Rectal smooth muscle tissue (tissue), 1 donor: Measurements from ENCODE around the gene PPP1R9A.

Source experiments
- H3K27ac ChIP-seq: one replicate; pipeline ENCODE4 v1.7.0; 2013; ENCODE audit warnings: low read depth, low read length, inconsistent platforms
- H3K27me3 ChIP-seq: one replicate; pipeline ENCODE4 v1.7.0; 2013; ENCODE audit warnings: low read length; ENCODE audit not compliant: control insufficient read depth, insufficient read depth
- H3K36me3 ChIP-seq: one replicate; pipeline ENCODE4 v1.7.0; 2013; ENCODE audit warnings: low read length; ENCODE audit not compliant: control insufficient read depth, insufficient read depth
- H3K4me1 ChIP-seq: one replicate; pipeline ENCODE4 v1.7.0; 2013; ENCODE audit warnings: low read length; ENCODE audit not compliant: control insufficient read depth, insufficient read depth
- H3K4me3 ChIP-seq: one replicate; pipeline ENCODE4 v1.7.0; 2013; ENCODE audit warnings: low read length
- H3K9ac ChIP-seq: one replicate; pipeline ENCODE4 v1.7.0; 2013; ENCODE audit warnings: low read length

PPP1R9A gene

GRCh38 chr7:95155965-95156364, 248.6 kb downstream of the PPP1R9A start:
- Histone ChIP-seq H3K9ac (no peak overlapping the region), H3K27me3 (no peaks in the 10 kb centered on the region), H3K36me3 (no peaks in the 10 kb centered on the region), H3K4me1 (no peaks in the 10 kb centered on the region), H3K27ac (no peak overlapping the region), H3K4me3 (no peak overlapping the region)

DNA sequence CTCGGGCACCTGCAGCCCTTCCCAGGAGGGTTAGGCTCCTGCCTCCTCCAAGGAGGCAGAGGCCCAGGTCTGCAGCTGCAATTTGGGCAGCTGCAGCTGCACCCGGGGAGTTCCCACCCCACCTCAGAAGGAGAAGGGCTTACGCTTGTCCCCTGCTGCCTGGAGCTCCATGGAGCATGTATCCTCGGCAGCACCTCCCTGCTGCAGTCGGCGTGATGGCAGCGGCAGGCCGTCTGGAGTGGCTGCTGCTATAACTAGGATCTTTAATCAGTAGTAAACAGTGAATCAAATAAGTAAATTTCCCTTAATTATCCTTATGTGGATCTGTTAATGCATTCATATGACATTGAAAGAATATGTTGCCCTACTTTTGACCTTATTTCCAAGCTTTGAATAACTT, 250.0 kb downstream of the PPP1R9A start:
- Histone ChIP-seq H3K4me1 (no peaks in the 10 kb centered on the region), H3K27ac (no peak overlapping the region), H3K9ac (no peak overlapping the region), H3K27me3 (no peaks in the 10 kb centered on the region), H3K36me3 (no peaks in the 10 kb centered on the region), H3K4me3 (no peak overlapping the region)

GRCh38 chr7:95169678-95170077, 262.3 kb downstream of the PPP1R9A start:
- Histone ChIP-seq H3K9ac (no peak overlapping the region), H3K4me3 (no peak overlapping the region), H3K36me3 (no peaks in the 10 kb centered on the region), H3K27ac (no peak overlapping the region), H3K4me1 (peaks cover 3% of the 10 kb centered on the region), H3K27me3 (no peaks in the 10 kb centered on the region)

DNA sequence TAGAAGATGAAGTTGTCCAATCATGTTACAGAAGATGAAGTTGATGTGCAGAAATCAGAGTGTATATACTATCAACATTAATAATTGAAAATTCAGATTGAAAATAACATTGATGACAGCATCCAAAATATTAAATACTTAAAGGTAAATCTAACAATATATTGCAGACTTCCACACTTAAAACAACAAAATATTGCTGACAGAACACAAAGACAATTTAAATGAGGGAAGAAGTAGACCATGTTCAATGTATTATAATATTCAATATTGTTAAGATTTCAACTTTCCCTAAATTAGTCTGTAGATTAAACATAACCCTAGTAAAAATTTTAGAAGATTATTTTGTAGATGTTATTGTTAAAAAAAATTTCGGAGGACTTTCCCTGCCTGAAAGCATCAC, 265.0 kb downstream of the PPP1R9A start:
- Histone ChIP-seq H3K9ac (no peak overlapping the region), H3K27me3 (no peaks in the 10 kb centered on the region), H3K4me1 (peaks cover 3% of the 10 kb centered on the region), H3K27ac (no peak overlapping the region), H3K36me3 (no peaks in the 10 kb centered on the region), H3K4me3 (no peak overlapping the region)

DNA sequence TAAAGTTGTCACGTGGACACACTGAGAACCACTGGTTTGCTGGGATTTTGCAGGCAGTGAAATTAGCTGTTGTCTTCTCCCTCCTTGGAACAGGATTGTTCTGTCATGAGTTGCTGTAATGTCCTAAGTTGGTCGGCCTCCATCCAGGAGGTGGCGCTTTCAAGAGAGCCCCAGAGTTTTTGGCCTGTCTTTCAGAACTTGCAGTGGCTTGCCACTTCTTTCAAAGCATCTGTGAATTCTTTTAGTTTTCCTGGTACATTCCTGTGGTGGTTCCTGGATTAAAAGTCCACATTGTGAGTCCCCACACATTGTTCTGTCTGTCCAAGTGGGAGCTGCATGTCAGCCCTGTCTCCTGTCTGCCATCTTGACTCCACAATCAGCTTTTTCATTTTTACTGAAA, 283.1 kb downstream of the PPP1R9A start:
- Histone ChIP-seq H3K36me3 (no peaks in the 10 kb centered on the region), H3K4me3 (no peak overlapping the region), H3K4me1 (no peaks in the 10 kb centered on the region), H3K9ac (no peak overlapping the region), H3K27ac (no peak overlapping the region), H3K27me3 (no peaks in the 10 kb centered on the region)

- no peaks in the 10 kb centered on the region for H3K4me1 ChIP-seq
- H3K27ac ChIP-seq, result no peak overlapping the region
- no peaks in the 10 kb centered on the region for H3K36me3 ChIP-seq
- H3K27me3 ChIP-seq, result no peaks in the 10 kb centered on the region
- no peak overlapping the region for H3K9ac ChIP-seq
- no peak overlapping the region for H3K4me3 ChIP-seq
Observed at GRCh38 chr7:95191795-95192194, 284.4 kb downstream of the PPP1R9A start.

DNA sequence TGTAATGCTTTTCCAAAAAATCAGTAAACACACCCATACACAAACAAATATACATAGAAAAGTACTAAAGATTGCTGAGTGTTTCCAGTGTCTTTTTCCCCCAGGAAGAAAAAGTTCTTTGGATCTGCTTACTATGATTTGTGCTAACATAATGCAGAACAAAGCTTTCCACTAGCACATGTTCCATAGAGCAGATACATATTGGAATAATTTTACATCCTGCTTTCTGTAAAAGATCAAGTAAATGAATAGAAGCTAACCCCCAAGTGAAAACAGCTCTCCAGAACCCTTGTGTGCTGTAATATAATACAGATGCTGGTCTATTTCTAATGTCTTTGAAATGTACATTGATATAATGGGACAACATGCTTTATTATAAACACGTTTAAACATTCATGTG, 291.5 kb downstream of the PPP1R9A start:
- Histone ChIP-seq H3K4me1 (no peaks in the 10 kb centered on the region), H3K36me3 (no peaks in the 10 kb centered on the region), H3K27ac (no peak overlapping the region), H3K9ac (no peak overlapping the region), H3K27me3 (no peaks in the 10 kb centered on the region), H3K4me3 (no peak overlapping the region)

DNA sequence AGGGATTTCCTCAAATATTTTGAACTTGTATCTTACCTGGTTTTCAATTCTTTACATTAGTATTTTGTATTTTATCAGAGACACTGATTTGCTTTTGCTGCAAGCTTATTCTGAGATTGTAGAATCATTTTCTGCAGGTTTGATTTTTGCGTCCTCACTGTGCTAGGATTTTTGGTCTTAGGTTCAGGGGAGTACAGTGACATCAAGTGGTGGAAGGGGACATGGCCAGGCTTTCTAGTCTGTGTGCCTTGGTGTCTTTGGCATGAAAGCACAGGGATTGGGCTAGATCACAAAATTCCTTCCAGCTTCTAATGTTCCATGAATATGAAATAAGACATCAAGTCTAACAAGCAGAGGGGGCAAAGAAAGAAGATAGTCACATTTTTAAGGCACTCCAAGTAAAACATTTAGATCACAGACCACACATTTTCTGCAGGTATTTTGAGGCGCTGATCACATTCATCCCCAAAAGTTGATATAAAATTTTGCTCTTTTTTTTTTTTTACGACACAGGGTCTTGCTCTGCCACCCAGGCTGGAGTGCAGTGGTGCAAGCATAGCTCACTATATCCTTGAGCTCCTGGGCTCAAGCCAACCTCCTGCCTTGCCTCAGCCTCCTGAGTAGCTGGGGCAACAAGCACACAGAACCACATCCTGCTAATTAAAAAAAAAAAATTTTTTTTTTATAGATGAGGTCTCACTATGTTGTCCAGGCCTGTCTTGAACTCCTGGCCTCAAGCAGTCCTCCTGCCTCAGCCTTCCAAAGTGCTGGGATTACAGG, 292.6 kb downstream of the PPP1R9A start:
- H3K27ac ChIP-seq, result no peak overlapping the region
- H3K4me1 ChIP-seq, result no peaks in the 10 kb centered on the region
- H3K36me3 ChIP-seq, result no peaks in the 10 kb centered on the region
- no peak overlapping the region for H3K4me3 ChIP-seq
- H3K9ac ChIP-seq, result no peak overlapping the region
- no peaks in the 10 kb centered on the region for H3K27me3 ChIP-seq

DNA sequence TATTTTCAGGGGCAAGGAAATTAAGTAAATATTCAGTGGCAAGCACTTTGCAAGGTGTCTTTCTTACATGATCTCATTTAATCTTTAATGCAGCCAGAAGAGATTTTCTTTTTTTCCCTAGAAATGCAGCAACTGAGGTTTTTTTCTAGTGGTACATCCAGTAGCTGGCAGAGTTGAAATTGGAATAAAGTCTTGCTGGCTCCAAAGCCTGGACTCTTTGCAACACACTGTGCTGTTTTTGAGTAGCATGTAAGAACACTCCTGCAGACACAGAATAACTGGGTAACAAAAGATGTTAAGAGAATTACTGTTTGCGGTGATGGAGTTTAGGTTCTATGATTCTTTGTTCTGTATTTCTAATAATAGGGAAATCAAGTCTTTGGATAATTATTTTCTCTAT, 293.3 kb downstream of the PPP1R9A start:
- no peaks in the 10 kb centered on the region for H3K27me3 ChIP-seq
- no peak overlapping the region for H3K27ac ChIP-seq
- H3K4me1 ChIP-seq, result no peaks in the 10 kb centered on the region
- no peak overlapping the region for H3K9ac ChIP-seq
- H3K4me3 ChIP-seq, result no peak overlapping the region
- no peaks in the 10 kb centered on the region for H3K36me3 ChIP-seq

DNA sequence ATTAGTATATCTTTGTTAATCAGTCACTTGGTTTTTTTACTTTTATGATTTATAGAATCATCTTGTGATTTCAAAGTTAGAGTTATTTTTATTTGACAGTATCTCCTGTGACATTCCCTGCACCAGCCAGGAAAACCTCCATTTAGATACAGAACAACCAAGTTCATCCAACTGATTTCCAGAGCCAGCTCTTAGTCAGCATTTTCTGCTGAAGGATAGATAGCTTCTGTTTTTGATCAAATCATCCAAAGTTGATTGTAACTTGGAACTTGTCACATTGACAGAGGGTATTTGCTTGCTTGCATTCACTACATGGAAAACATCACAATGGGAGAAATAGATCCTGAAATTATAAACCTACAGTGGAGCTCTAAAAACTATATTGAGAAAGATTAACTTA, 294.3 kb downstream of the PPP1R9A start:
- Histone ChIP-seq H3K36me3 (no peaks in the 10 kb centered on the region), H3K27me3 (no peaks in the 10 kb centered on the region), H3K4me1 (no peaks in the 10 kb centered on the region), H3K9ac (no peak overlapping the region), H3K27ac (no peak overlapping the region), H3K4me3 (no peak overlapping the region)

- H3K36me3 ChIP-seq, result no peaks in the 10 kb centered on the region
- H3K27me3 ChIP-seq, result no peaks in the 10 kb centered on the region
- H3K9ac ChIP-seq, result no peak overlapping the region
- H3K27ac ChIP-seq, result no peak overlapping the region
- H3K4me3 ChIP-seq, result no peak overlapping the region
- H3K4me1 ChIP-seq, result no peaks in the 10 kb centered on the region
Observed at GRCh38 chr7:95204618-95205017, 297.2 kb downstream of the PPP1R9A start.

GRCh38 chr7:95205665-95206225, 298.4 kb downstream of the PPP1R9A start:
- Histone ChIP-seq H3K27me3 (no peaks in the 10 kb centered on the region), H3K9ac (no peak overlapping the region), H3K36me3 (no peaks in the 10 kb centered on the region), H3K27ac (no peak overlapping the region), H3K4me3 (no peak overlapping the region), H3K4me1 (no peaks in the 10 kb centered on the region)

DNA sequence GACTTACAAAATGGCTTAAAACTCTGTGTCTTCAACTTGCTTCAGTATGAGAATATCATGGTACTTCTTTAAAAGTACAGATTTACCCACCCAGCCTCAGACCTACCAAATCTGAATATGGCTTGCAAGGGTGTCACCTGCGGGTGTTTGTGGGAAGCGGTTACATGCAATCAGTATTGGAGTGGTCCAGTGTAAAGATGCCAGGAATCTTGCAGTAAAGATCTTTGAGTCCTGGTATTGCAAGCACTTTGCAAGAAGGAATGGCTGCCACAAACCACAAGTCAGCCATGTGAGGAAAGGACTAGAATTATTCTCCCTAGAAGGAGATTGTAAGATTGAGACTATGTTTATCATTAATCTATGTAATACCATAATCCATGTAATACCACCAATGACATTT, 301.9 kb downstream of the PPP1R9A start:
- Histone ChIP-seq H3K4me3 (no peak overlapping the region), H3K36me3 (no peaks in the 10 kb centered on the region), H3K4me1 (no peaks in the 10 kb centered on the region), H3K9ac (no peak overlapping the region), H3K27ac (no peak overlapping the region), H3K27me3 (no peaks in the 10 kb centered on the region)
